Fibroblast of the aortic adventitia (primary cell): ENCODE data around the gene FNDC3A. TPM values are rescaled to one million over a fixed set of nuclear protein-coding genes. Genes with fewer than 3 reads are reported as not detected.

Experiments
- DNase-seq: peaks from one replicate; pipeline ENCODE4 v3.0.0-alpha.2; 2010; ENCODE audit warnings: low read depth
- H3K4me3 ChIP-seq: 2 replicates; pipeline ENCODE4 v1.5.1; 2011; ENCODE audit warnings: low read depth, mild to moderate bottlenecking, control low read depth, low read length, moderate library complexity
- CTCF ChIP-seq: IDR thresholded peaks from 2 replicates; pipeline ENCODE4 v1.5.1; 2011; ENCODE audit warnings: mild to moderate bottlenecking, low read length, control low read depth, inconsistent platforms; ENCODE audit not compliant: insufficient read depth
- total RNA-seq: library from RNA; depleted of rRNA; stranded (reverse); fragments of >200 nt; gene quantifications from 2 replicates; pipeline ENCODE4 v1.2.3, GENCODE V29; 2012; ENCODE audit warnings: low replicate concordance

Gene FNDC3A
- total RNA-seq, 1 donor = 71.6 TPM

- TF ChIP-seq CTCF = no peak
- H3K4me3 ChIP-seq = no peak overlapping the region
- peak; percentile 59 for DNase-seq
Measured at GRCh38 chr13:48942131-48942530, 33.6 kb upstream of the FNDC3A start.

- DNase-seq = peak; percentile 63
- no peak for TF ChIP-seq CTCF
- H3K4me3 ChIP-seq = no peak overlapping the region
Measured at GRCh38 chr13:48944221-48944620, 31.5 kb upstream of the FNDC3A start.

- no peak for TF ChIP-seq CTCF
- DNase-seq = no peak
Measured at GRCh38 chr13:48945626-48946025, 30.1 kb upstream of the FNDC3A start.

GRCh38 chr13:48946163-48946562, 29.5 kb upstream of the FNDC3A start:
- no peak for DNase-seq
- TF ChIP-seq CTCF = no peak
- H3K4me3 ChIP-seq = no peak overlapping the region

More at GRCh38 chr13:48945626-48946025, 30.1 kb upstream of the FNDC3A start:
- no peak overlapping the region for H3K4me3 ChIP-seq

GRCh38 chr13:48949566-48950500, 25.9 kb upstream of the FNDC3A start:
- no peak for TF ChIP-seq CTCF
- peak; percentile 17 for DNase-seq
- no peak overlapping the region for H3K4me3 ChIP-seq

DNA sequence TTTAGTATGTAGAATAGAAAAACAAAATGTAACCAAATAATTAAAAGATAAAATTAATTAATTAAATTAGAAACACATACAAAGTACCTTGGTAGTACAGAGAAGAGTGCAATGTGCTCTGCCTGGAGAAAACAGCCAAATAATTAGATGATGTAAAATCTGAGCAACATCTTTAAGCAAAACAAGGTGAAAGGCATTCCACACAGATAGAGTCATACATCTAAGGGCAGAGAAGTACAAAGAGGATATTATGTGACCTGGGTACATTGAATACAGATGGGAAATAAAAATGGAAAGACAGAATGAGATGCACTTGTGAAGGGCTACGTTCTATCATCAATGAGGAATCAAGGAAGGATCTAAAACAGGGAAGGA, 25.2 kb upstream of the FNDC3A start:
- DNase-seq = peak; percentile 63
- no peak overlapping the region for H3K4me3 ChIP-seq
- no peak for TF ChIP-seq CTCF
